Breast epithelium (tissue), 3 donors: Measurements from ENCODE around the gene SNX18.

Source experiments
- POLR2A ChIP-seq: fragments of 450-650 bp; IDR thresholded peaks from one replicate; pipeline ENCODE4 v1.6.1; 2016; ENCODE audit warnings: antibody characterized with exemption, mild to moderate bottlenecking, moderate library complexity
- POLR2AphosphoS5 ChIP-seq, 3 donors: sonication (generic); formaldehyde crosslinking; IDR thresholded peaks; one replicate each; pipeline ENCODE4 v1.6.1; 2017; ENCODE audit warnings: antibody characterized with exemption in 3 of 3
- TF ChIP-seq, protein P1 (sequence below), 3 donors: fragments of 450-650 bp; IDR thresholded peaks; one replicate each; pipeline ENCODE4 v1.5.1; 2016 to 2017; ENCODE audit warnings: antibody characterized with exemption in 3 of 3, mild to moderate bottlenecking in 3 of 3, moderate library complexity in 3 of 3

- TF ChIP-seq, protein P1, sequence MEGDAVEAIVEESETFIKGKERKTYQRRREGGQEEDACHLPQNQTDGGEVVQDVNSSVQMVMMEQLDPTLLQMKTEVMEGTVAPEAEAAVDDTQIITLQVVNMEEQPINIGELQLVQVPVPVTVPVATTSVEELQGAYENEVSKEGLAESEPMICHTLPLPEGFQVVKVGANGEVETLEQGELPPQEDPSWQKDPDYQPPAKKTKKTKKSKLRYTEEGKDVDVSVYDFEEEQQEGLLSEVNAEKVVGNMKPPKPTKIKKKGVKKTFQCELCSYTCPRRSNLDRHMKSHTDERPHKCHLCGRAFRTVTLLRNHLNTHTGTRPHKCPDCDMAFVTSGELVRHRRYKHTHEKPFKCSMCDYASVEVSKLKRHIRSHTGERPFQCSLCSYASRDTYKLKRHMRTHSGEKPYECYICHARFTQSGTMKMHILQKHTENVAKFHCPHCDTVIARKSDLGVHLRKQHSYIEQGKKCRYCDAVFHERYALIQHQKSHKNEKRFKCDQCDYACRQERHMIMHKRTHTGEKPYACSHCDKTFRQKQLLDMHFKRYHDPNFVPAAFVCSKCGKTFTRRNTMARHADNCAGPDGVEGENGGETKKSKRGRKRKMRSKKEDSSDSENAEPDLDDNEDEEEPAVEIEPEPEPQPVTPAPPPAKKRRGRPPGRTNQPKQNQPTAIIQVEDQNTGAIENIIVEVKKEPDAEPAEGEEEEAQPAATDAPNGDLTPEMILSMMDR (IDR thresholded peaks at IDR 0.05) = no peak
- TF ChIP-seq POLR2A (no peak), POLR2AphosphoS5 (IDR thresholded peaks at IDR 0.05) (no peak)
Measured at GRCh38 chr5:54563083-54563761, 45.7 kb downstream of the SNX18 start.
